Tongue (tissue), 2 donors: Measurements from ENCODE around the gene TAF8. TPM values are rescaled to one million over a fixed set of nuclear protein-coding genes. Genes with fewer than 3 reads are reported as not detected.

Experiments used
- DNase-seq: peaks from one replicate; pipeline ENCODE4 v3.0.0-alpha.2; 2015
- total RNA-seq: library from RNA; depleted of rRNA; stranded (reverse); fragments of >200 nt; gene quantifications from one replicate; pipeline ENCODE4 v1.2.3, GENCODE V29; 2014

The TAF8 gene
- total RNA-seq, 1 donor from 2014 or later, result 18.8 TPM

- DNase-seq, result no peak
These were observed 49.9 kb downstream of the TAF8 start for GRCh38 chr6:42100029-42100901.

- DNase-seq, result no peak
These were observed 50.9 kb downstream of the TAF8 start for GRCh38 chr6:42101186-42101657.

DNA sequence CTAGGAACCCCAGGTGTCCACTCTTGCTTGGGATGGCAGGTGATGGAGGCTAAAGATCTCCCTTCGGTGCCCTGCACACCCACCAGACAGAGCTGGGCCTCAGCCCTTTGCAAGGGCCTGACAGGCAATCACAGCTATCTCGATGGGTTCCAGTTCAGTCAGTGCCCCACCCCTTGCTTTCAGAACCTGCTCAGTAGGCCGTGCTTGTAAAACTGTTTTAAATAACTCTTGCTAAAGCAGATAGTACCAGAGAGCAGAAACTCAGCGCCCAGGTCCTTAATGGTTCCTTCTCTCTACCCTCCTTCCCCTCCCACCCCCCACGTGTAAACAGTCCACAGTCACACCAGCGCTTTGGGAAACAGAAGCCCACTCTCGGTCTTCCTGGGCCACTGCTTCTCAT lies 52.9 kb downstream of the TAF8 start:
- no peak for DNase-seq

DNA sequence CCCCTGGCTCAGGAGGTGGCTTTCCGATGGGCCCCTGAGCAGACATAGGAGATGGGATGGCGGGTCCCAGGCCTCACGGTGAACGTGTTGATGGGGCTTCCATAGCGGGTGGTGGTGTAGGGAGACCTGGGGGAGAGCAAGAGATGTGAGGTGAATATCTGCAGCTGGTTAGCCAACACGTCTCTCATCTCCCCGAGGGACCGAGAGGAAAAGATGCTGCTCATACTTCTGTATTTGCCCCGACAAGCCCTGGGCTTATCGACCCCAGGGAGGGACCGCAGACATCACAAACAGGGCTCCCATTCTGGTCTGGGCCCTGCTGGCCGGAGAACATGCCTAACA lies 53.4 kb downstream of the TAF8 start:
- no peak for DNase-seq

DNA sequence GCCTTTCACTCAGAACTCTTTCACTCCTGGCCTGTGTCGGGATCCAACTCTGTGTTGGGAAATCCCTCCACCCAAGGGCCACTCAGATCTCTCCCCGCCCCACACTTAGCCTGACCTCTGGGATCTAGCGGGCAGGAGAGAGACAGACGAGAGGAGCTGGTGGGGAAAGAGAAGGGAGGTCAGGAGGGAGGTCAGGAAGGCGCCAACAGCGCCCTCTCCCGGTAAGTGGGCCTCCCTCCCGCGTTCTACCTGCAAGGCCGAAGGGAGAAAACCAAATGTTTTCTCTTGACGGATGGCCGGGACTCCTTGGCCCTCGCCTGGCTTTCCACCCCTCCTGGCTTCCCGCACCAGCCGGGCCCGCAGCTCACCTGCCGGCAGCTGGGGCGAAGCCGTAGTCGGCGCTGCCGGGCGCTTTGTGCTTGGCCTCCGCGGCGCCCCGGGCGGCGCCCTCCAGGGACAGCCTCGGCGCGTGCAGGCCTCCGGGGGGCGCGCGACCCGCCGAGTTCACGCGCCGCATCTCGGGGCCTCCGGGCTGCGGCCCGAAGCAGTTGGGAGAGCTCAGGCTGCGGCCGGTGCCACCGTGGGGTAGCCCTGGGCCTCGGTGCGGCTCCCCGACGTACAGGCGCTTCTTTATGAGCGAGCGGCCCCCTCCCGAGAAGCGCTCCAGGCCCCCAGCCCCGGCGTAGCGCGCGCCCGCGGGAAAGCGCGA lies 53.9 kb downstream of the TAF8 start:
- DNase-seq, result peak; percentile 72

DNA sequence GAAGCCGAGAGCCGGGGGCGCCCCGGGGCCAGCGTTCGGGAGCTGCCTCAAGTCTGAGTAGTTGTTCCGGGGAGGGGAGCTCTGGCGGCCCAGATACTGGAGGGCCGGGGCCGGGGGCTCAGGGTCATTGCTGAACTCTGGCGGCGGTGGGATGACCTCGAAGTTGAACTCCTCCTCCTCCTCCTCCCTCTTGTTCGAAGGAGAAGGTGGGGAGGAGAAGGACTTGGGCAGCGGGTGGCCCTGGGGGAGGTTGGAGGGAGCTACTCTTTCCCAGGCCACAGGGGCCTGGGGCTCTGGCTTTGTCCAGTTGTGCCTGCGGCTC lies 54.4 kb downstream of the TAF8 start:
- DNase-seq, result no peak

DNA sequence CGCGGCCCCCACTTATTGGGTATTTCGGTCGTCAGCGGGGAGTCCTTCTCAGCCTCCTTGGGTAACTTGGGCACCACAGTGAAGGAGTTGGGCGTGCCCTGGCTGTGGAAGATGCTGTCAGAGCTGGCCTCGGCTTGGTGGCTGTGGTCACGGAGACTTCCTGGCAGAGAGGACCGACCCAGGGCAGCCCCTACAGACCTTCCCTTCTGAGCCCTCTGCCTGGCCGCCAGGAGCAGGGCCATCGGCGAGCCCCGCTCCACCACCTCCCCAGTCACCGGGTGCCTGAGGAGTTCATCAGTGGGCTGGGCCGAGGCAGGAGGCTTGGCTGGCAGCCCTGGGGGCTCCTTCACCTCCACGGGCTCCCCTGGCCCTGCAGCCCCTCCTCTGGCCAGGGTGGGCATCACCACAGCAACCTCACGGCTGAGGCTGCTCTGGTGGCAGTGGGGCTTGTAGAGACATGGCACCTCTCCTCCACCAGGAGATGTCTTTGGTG lies 54.9 kb downstream of the TAF8 start:
- no peak for DNase-seq

- no peak for DNase-seq
These were observed 55.4 kb downstream of the TAF8 start for GRCh38 chr6:42105709-42106108.

- no peak for DNase-seq
These were observed 56.0 kb downstream of the TAF8 start for GRCh38 chr6:42106112-42107023.

DNA sequence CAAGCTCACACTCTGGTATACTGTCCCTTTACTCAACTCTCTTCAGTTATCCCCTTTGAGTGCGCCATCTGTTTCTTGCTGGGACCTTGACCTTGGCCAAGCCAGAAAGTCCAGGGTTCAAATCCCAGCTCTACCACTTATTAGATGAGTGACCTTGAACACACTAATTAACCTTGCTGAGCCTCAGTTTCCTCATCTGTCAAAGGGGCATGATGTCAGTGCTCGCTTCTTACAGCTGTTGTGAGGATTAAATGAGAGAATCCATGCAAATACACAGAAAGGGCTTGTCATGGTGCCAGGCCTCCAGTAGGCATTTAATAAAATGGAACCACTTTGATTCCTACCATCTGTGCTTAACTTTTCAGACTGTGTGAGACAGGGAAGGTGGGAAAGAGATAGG lies 57.7 kb downstream of the TAF8 start:
- DNase-seq, result no peak

GRCh38 chr6:42110683-42111082 lies 60.4 kb downstream of the TAF8 start:
- no peak for DNase-seq

- no peak for DNase-seq
These were observed 62.0 kb downstream of the TAF8 start for GRCh38 chr6:42112351-42112750.

DNA sequence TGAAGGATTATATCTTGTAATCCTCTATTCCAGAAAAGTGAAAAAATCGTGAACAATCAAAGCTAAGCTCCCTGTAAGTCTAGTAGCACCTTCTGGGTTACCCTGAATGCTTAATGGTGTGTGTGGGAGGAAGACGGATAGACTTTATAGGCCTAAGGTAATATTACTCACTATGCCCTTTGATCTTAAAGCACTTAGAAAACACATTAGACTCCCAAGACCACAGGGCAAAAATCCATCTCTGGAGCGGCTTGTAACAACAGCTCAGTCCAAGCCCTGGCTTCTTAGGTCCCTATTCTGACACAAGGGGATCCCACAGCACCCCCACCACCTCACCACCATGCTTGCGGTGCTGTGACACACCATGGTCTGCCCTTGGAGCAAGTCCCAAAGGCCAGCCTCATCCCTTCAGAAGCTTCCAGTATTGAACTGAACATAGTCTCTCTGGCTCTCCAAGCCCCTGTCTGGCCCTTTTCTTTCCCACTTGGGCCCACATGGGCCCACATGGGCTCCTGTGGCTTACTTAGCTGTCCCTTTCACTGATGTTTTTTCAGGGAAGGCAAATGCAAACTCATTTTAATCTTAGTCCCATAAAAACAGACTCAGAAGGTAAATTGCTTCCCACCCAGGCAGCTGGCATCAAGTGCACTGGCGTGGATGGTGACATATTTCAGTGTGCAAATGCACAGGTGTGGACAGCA lies 63.8 kb downstream of the TAF8 start:
- no peak for DNase-seq

GRCh38 chr6:42117843-42118161 lies 67.5 kb downstream of the TAF8 start:
- no peak for DNase-seq

DNA sequence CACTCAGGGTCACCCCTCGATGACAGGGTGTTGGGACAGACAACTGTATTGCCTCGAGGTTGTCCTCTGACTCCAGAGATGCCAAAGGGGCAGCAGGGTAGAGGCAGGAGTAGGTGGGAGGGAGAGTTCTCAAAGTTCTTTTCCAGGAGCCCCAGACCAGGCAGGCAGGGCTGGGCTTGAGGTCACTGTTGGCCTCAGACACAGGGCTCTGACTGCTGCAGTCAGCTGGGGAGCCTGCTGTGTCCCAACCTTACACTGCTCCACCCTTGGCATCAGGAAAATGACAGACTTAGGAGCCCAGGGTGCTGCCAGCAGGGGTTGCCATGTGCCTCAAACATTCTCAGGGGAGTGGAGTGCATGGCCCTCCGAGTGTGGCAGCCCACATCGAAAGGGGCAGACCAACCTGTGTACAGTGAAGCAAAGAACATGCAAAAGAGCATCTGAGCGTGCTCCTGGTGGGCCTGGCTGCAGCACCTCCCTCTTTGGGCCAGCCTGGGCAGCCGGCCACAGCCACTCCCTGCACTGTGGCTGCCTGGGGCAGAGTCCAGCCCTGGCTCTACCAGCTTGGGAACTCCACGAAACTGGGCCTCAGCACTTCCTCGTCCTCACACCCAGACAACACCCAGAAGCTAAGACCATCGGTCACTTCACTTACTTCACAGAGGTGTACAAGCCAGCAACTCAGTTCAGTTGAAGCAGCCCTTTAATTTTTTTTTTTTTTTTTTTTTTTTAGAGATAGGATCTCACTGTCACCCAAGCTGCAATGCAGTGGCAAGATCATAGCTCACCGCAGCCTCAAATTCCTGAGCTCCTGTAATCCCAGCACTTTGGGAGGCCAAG lies 68.1 kb downstream of the TAF8 start:
- DNase-seq, result no peak

DNA sequence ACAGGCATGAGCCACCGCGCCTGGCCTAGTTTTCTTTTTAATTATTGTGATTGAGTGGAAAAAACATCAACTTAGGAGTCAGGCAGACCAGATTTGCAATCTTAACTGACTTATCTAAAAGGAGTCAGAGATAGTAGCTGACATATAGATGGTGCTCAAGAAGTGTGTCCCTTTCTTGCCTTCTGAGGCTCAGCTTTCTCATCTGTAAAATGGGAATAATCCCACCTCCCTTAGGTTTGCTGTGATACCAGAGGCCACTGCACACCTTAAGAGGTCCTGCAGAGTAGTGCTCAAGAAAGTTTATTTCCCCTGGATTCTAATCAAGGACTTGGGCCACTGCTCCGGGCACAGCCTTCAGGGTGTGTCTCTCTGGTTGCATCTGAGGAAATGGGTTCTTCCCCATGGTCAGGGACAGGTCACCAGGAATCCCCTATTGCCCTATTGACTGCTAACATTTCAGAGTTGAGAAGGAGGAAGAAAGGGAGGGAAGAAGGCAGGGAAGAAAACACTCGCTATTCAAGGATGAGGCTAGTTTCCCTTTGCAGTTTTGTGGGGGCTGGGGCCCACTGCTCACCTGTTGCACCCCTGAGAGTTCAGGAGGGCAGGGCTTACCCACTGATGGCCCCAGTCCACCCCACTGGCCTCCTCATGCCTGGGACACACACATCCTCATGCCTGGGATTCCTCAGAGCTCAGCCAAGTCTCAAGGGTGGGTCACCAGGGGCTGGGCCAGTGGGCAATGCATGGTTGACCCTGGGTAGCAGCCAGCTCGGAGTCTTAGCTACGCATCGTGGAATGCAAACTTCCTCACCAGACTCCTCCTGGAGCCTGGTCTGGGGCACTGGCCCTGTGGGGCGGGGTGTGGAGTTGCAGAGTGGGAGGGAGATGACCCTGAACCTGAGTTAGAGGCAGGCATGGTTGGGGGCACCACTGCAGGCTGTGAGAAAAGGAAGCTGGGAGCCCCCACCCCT lies 70.9 kb downstream of the TAF8 start:
- no peak for DNase-seq

DNA sequence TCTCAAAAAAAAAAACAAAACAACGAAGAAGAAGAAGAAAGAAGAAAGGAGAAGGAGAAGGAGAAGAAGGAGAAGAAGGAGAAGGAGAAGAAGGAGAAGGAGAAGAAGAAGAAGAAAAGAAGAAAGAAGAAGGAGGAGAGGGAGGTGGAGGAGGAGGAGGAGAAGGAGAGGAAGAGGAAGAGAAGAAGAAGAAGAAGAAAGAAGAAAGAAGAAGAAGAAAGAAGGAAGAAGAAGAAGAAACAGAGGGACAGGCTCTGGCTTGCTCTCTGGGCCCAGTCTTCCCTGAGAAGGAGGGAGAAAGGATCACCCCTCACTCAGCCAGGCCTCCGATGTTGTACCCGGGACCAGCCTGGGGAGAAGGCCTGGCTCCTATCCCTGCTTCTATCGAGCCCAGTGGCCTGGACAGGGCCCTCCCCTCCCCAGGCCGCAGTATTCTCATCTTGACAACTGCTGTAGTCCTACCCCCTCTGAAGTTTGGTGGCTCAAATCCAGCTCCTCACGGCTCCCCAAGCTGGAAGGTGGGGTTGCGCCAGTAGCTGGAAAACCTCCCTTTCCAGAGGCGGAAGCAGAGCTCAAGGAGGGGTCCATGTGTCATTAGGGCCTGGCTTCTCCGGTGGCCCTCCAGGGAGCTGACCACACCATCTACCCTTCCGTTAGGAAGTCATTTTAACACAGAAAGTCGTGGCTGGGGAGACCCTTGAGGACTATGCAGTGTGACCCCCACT lies 73.2 kb downstream of the TAF8 start:
- no peak for DNase-seq

- DNase-seq, result no peak
These were observed 74.0 kb downstream of the TAF8 start for GRCh38 chr6:42124223-42124836.

DNA sequence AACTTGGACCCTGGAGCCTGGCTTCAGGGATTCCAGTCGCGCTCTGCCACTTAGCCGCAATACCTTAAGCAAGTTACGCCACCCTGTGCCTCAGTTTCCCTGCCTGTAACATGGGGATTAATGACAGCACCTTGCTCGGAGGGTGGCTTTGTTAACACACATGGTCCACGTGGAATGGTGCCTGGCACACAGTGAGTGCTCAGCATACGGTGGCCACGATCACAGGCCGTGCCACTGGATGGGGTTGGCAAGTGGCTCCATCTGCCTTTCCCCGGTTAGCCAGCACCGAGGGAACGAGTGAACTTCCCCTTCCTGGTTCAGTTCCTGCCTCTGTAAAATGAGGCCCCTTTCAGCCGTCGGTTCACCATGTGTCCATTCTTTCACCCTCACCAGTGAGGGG lies 74.9 kb downstream of the TAF8 start:
- DNase-seq, result no peak
